OCI-LY3 (cell line): ENCODE data around the gene CCDC141.
A peak's percentile ranks its signal among the peaks of the same experiment; 100 is the strongest.

ENCODE experiments used
- H2AFZ ChIP-seq: fragments of 200-600, 300-600 bp; shearing (Covaris generic); 2 replicates; pipeline ENCODE4 v1.6.0; 2014; ENCODE audit warnings: antibody characterized with exemption, low read depth, low read length
- H3K27ac ChIP-seq: fragments of 200-600, 300-600 bp; sonication (generic); 2 replicates; pipeline ENCODE4 v1.5.1; 2014; ENCODE audit warnings: mild to moderate bottlenecking, low read length, moderate library complexity, mixed read lengths
- H3K27me3 ChIP-seq: fragments of 200-600, 300-600 bp; sonication (generic); 2 replicates; pipeline ENCODE4 v1.6.1; 2014; ENCODE audit warnings: low read depth, low read length, mixed read lengths
- H3K36me3 ChIP-seq: fragments of 200-600, 300-600 bp; sonication (generic); replicated peaks from 2 replicates; pipeline ENCODE3; 2014; ENCODE audit warnings: low read depth, low read length, mixed read lengths
- H3K4me1 ChIP-seq: fragments of 300-600, 200-600 bp; sonication (generic); 2 replicates; pipeline ENCODE4 v1.6.1; 2014; ENCODE audit warnings: low read length, mixed read lengths
- H3K4me2 ChIP-seq: fragments of 200-600, 300-600 bp; sonication (generic); 2 replicates; pipeline ENCODE4 v1.6.1; 2014; ENCODE audit warnings: low read length, mixed read lengths
- H3K4me3 ChIP-seq: fragments of 300-600, 200-600 bp; sonication (generic); 2 replicates; pipeline ENCODE4 v1.5.1; 2014; ENCODE audit warnings: antibody characterized with exemption, mild to moderate bottlenecking, low read length, moderate library complexity
- H3K79me2 ChIP-seq: fragments of 300-600, 200-600 bp; shearing (Covaris generic); 2 replicates; pipeline ENCODE4 v1.6.1; 2014; ENCODE audit warnings: mild to moderate bottlenecking, low read length, mixed read lengths
- H3K9ac ChIP-seq: fragments of 300-600, 200-600 bp; shearing (Covaris generic); 2 replicates; pipeline ENCODE4 v1.6.0; 2014; ENCODE audit warnings: mild to moderate bottlenecking, low read length, moderate library complexity
- H3K9me3 ChIP-seq: fragments of 200-600, 300-600 bp; shearing (Covaris generic); 2 replicates; pipeline ENCODE4 v1.6.1; 2014; ENCODE audit warnings: low read length, mixed read lengths; ENCODE audit not compliant: insufficient read depth
- H4K20me1 ChIP-seq: fragments of 200-600, 300-600 bp; sonication (generic); 2 replicates; pipeline ENCODE4 v1.6.1; 2016; ENCODE audit warnings: low read length, mixed read lengths; ENCODE audit not compliant: insufficient read depth
- CTCF ChIP-seq: fragments of 200-600, 300-600 bp; sonication (generic); IDR thresholded peaks from 2 replicates; pipeline ENCODE4 v1.5.1; 2014; ENCODE audit warnings: antibody characterized with exemption, low read length, low read depth
- EZH2phosphoT487 ChIP-seq: fragments of 200-600 bp; shearing (Covaris generic); IDR thresholded peaks from 2 replicates; pipeline ENCODE4 v1.6.1; 2018; ENCODE audit warnings: antibody characterized with exemption, mixed run types, low read depth

The CCDC141 gene

GRCh38 chr2:178927173-178927572 lies 122.8 kb downstream of the CCDC141 start:
- Histone ChIP-seq H3K4me1 (peaks cover 35% of the 10 kb centered on the region), H3K27ac (peak overlapping the region; percentile 45), H3K9me3 (no peaks in the 10 kb centered on the region), H3K9ac (peak overlapping the region; percentile 56), H3K36me3 (peaks cover 5% of the 10 kb centered on the region), H3K27me3 (no peaks in the 10 kb centered on the region), H3K4me2 (peak overlapping the region; percentile 94), H2AFZ (peak overlapping the region; percentile 86), H3K4me3 (peak overlapping the region; percentile 75), H3K79me2 (no peaks in the 10 kb centered on the region), H4K20me1 (no peaks in the 10 kb centered on the region)
- TF ChIP-seq CTCF (no peak), EZH2phosphoT487 (no peak)

- H3K4me3 ChIP-seq: no peak overlapping the region
- no peak overlapping the region for H3K9ac ChIP-seq
- H3K27ac ChIP-seq: no peak overlapping the region
- TF ChIP-seq EZH2phosphoT487: no peak
- no peak for TF ChIP-seq CTCF
- peaks cover 35% of the 10 kb centered on the region for H3K4me1 ChIP-seq
- no peaks in the 10 kb centered on the region for H3K27me3 ChIP-seq
- no peaks in the 10 kb centered on the region for H3K36me3 ChIP-seq
- no peaks in the 10 kb centered on the region for H3K79me2 ChIP-seq
- no peak overlapping the region for H3K4me2 ChIP-seq
- H2AFZ ChIP-seq: no peak overlapping the region
- no peaks in the 10 kb centered on the region for H4K20me1 ChIP-seq
- no peaks in the 10 kb centered on the region for H3K9me3 ChIP-seq
These were observed 125.1 kb downstream of the CCDC141 start for GRCh38 chr2:178924817-178925216.

- H4K20me1 ChIP-seq: no peaks in the 10 kb centered on the region
- H3K4me1 ChIP-seq: peaks cover 22% of the 10 kb centered on the region
- H3K27me3 ChIP-seq: no peaks in the 10 kb centered on the region
- H3K27ac ChIP-seq: no peak overlapping the region
- H3K36me3 ChIP-seq: no peaks in the 10 kb centered on the region
- H3K9me3 ChIP-seq: no peaks in the 10 kb centered on the region
- H3K4me3 ChIP-seq: no peak overlapping the region
- H3K79me2 ChIP-seq: no peaks in the 10 kb centered on the region
- no peak overlapping the region for H3K9ac ChIP-seq
- H2AFZ ChIP-seq: no peak overlapping the region
- no peak overlapping the region for H3K4me2 ChIP-seq
- no peak for TF ChIP-seq CTCF
- no peak for TF ChIP-seq EZH2phosphoT487
These were observed 126.4 kb downstream of the CCDC141 start for GRCh38 chr2:178923546-178923945.

GRCh38 chr2:178920916-178921513 lies 128.9 kb downstream of the CCDC141 start:
- Histone ChIP-seq H3K9me3 (no peaks in the 10 kb centered on the region), H4K20me1 (no peaks in the 10 kb centered on the region), H3K27ac (no peak overlapping the region), H3K4me3 (no peak overlapping the region), H3K4me2 (no peak overlapping the region), H3K36me3 (no peaks in the 10 kb centered on the region), H3K9ac (no peak overlapping the region), H2AFZ (no peak overlapping the region), H3K79me2 (no peaks in the 10 kb centered on the region), H3K4me1 (peaks cover 5% of the 10 kb centered on the region; the same call in 1 of the 2 replicates), H3K27me3 (no peaks in the 10 kb centered on the region)
- TF ChIP-seq EZH2phosphoT487 (no peak), CTCF (no peak)
